AG09309 (cell line): ENCODE data around the gene LRRC4C.
"Not testable (repeated sequence)": the region's sequence is repeated elsewhere in the genome, so short reads cannot be mapped to it uniquely, and the experiment has no call there.

Experiments used
- DNase-seq: peaks from one replicate; pipeline ENCODE4 v3.0.0-alpha.2; 2010; ENCODE audit warnings: low read depth
- H3K4me3 ChIP-seq: 2 replicates; pipeline ENCODE4 v1.5.1; 2011; ENCODE audit warnings: mild to moderate bottlenecking, low read depth, low read length, moderate library complexity; ENCODE audit not compliant: control insufficient read depth
- CTCF ChIP-seq: IDR thresholded peaks from 2 replicates; pipeline ENCODE4 v1.5.1; 2011; ENCODE audit warnings: mild to moderate bottlenecking, low read depth, low read length, inconsistent platforms; ENCODE audit not compliant: insufficient read depth, control insufficient read depth; ENCODE audit errors: missing control alignments

The LRRC4C gene

GRCh38 chr11:40879911-40880310 is 579.5 kb downstream of the LRRC4C start:
- no peak for DNase-seq
- no peak for TF ChIP-seq CTCF
- no peak overlapping the region for H3K4me3 ChIP-seq

- TF ChIP-seq CTCF: no peak
- no peak overlapping the region for H3K4me3 ChIP-seq
- DNase-seq: no peak
Observed at GRCh38 chr11:40877981-40878380, 581.5 kb downstream of the LRRC4C start.

GRCh38 chr11:40877256-40877655 is 582.2 kb downstream of the LRRC4C start:
- TF ChIP-seq CTCF: no peak
- no peak for DNase-seq
- H3K4me3 ChIP-seq: no peak overlapping the region

GRCh38 chr11:40867991-40868632 is 591.3 kb downstream of the LRRC4C start:
- TF ChIP-seq CTCF: no peak
- no peak for DNase-seq
- H3K4me3 ChIP-seq: no peak overlapping the region

GRCh38 chr11:40857754-40858153 is 601.7 kb downstream of the LRRC4C start:
- H3K4me3 ChIP-seq, DNase-seq: not testable (repeated sequence)

GRCh38 chr11:40842750-40843339 is 616.6 kb downstream of the LRRC4C start:
- DNase-seq: no peak
- H3K4me3 ChIP-seq: no peak overlapping the region
- TF ChIP-seq CTCF: no peak

GRCh38 chr11:40841231-40841630 is 618.2 kb downstream of the LRRC4C start:
- DNase-seq: no peak
- no peak for TF ChIP-seq CTCF
- H3K4me3 ChIP-seq: no peak overlapping the region
